Hepatocyte (in vitro differentiated cells): ENCODE measurements around the gene DUSP10.

Experiments
- EZH2 ChIP-seq: fragments of 200-600 bp; sonication (generic); IDR thresholded peaks from 2 replicates; pipeline ENCODE4 v1.6.1; 2016; ENCODE audit warnings: antibody characterized with exemption, mild to moderate bottlenecking, borderline replicate concordance
- EZH2phosphoT487 ChIP-seq: fragments of 200-600 bp; sonication (generic); IDR thresholded peaks from one replicate; pipeline ENCODE4 v1.6.1; 2018; ENCODE audit warnings: antibody characterized with exemption, mild to moderate bottlenecking, low read depth, moderate library complexity; ENCODE audit not compliant: unreplicated experiment, severe bottlenecking
- TF ChIP-seq, protein P1 (sequence below): fragments of 200-600 bp; sonication (generic); IDR thresholded peaks from 2 replicates; pipeline ENCODE4 v1.5.1; 2016; ENCODE audit warnings: antibody characterized with exemption, mild to moderate bottlenecking; ENCODE audit not compliant: poor library complexity

GRCh38 chr1:221689138-221689537, 52.8 kb downstream of the DUSP10 start:
- TF ChIP-seq, protein P1, sequence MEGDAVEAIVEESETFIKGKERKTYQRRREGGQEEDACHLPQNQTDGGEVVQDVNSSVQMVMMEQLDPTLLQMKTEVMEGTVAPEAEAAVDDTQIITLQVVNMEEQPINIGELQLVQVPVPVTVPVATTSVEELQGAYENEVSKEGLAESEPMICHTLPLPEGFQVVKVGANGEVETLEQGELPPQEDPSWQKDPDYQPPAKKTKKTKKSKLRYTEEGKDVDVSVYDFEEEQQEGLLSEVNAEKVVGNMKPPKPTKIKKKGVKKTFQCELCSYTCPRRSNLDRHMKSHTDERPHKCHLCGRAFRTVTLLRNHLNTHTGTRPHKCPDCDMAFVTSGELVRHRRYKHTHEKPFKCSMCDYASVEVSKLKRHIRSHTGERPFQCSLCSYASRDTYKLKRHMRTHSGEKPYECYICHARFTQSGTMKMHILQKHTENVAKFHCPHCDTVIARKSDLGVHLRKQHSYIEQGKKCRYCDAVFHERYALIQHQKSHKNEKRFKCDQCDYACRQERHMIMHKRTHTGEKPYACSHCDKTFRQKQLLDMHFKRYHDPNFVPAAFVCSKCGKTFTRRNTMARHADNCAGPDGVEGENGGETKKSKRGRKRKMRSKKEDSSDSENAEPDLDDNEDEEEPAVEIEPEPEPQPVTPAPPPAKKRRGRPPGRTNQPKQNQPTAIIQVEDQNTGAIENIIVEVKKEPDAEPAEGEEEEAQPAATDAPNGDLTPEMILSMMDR = no peak
- TF ChIP-seq EZH2phosphoT487 (no peak), EZH2 (no peak)
